Liver (tissue), 3 donors: Measurements from ENCODE around the gene FMN1.

Source experiments
- NR2F2 ChIP-seq: IDR thresholded peaks from 2 replicates; pipeline ENCODE4 v1.6.1; 2016; ENCODE audit warnings: antibody characterized with exemption
- RAD21 ChIP-seq, 2 donors: IDR thresholded peaks; 2 replicates each; pipeline ENCODE4 v1.6.1; 2016; ENCODE audit warnings: antibody characterized with exemption in 2 of 2, mild to moderate bottlenecking in 2 of 2
- TAF1 ChIP-seq: conservative IDR thresholded peaks from 2 replicates; pipeline ENCODE4 v1.6.1; 2016; ENCODE audit warnings: antibody characterized with exemption, mild to moderate bottlenecking
- YY1 ChIP-seq: IDR thresholded peaks from 2 replicates; pipeline ENCODE4 v1.6.1; 2016; ENCODE audit warnings: antibody characterized with exemption, mild to moderate bottlenecking
- TF ChIP-seq, protein P1 (sequence below): IDR thresholded peaks from 2 replicates; pipeline ENCODE4 v1.6.1; 2016; ENCODE audit warnings: antibody characterized with exemption
- TF ChIP-seq, protein P2 (sequence below): fragments of 150-350 bp; IDR thresholded peaks from 2 replicates; pipeline ENCODE4 v1.5.1; 2017; ENCODE audit warnings: improper control_type of control experiment, low read depth, low read length; ENCODE audit not compliant: missing input control
- TF ChIP-seq, protein P3 (sequence below): IDR thresholded peaks from 2 replicates; pipeline ENCODE4 v1.6.1; 2016; ENCODE audit warnings: antibody characterized with exemption
- TF ChIP-seq, protein P4 (sequence below): IDR thresholded peaks from 2 replicates; pipeline ENCODE4 v1.6.1; 2016; ENCODE audit warnings: antibody characterized with exemption
- TF ChIP-seq, protein P5 (sequence below): IDR thresholded peaks from 2 replicates; pipeline ENCODE4 v1.6.1; 2016; ENCODE audit warnings: antibody characterized with exemption, mild to moderate bottlenecking
- donor health status: healthy.
- donor health status: healthy.

DNA sequence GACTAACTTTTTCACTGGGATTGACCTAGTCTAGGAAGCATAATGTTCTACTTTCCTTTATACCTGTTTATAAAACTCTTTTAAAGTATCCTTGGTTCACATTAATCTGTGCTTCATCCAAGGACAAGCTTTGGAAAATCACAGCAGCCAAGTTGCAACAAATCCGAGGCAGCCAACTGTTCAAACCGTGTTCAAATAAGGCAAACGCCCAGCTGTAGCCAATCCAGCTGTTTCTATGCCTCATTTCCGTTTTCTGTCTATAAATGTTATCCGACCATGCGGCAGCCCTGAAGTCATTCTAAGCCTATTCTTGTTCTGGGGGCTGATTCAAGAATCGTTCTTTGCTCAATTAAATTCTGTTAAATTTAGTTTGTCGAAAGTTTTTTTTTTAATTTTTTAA is 78.3 kb downstream of the FMN1 start:
- TF ChIP-seq, protein P1, sequence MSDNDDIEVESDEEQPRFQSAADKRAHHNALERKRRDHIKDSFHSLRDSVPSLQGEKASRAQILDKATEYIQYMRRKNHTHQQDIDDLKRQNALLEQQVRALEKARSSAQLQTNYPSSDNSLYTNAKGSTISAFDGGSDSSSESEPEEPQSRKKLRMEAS = no peak
- TF ChIP-seq, protein P2, sequence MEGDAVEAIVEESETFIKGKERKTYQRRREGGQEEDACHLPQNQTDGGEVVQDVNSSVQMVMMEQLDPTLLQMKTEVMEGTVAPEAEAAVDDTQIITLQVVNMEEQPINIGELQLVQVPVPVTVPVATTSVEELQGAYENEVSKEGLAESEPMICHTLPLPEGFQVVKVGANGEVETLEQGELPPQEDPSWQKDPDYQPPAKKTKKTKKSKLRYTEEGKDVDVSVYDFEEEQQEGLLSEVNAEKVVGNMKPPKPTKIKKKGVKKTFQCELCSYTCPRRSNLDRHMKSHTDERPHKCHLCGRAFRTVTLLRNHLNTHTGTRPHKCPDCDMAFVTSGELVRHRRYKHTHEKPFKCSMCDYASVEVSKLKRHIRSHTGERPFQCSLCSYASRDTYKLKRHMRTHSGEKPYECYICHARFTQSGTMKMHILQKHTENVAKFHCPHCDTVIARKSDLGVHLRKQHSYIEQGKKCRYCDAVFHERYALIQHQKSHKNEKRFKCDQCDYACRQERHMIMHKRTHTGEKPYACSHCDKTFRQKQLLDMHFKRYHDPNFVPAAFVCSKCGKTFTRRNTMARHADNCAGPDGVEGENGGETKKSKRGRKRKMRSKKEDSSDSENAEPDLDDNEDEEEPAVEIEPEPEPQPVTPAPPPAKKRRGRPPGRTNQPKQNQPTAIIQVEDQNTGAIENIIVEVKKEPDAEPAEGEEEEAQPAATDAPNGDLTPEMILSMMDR = no peak
- TF ChIP-seq, protein P3, sequence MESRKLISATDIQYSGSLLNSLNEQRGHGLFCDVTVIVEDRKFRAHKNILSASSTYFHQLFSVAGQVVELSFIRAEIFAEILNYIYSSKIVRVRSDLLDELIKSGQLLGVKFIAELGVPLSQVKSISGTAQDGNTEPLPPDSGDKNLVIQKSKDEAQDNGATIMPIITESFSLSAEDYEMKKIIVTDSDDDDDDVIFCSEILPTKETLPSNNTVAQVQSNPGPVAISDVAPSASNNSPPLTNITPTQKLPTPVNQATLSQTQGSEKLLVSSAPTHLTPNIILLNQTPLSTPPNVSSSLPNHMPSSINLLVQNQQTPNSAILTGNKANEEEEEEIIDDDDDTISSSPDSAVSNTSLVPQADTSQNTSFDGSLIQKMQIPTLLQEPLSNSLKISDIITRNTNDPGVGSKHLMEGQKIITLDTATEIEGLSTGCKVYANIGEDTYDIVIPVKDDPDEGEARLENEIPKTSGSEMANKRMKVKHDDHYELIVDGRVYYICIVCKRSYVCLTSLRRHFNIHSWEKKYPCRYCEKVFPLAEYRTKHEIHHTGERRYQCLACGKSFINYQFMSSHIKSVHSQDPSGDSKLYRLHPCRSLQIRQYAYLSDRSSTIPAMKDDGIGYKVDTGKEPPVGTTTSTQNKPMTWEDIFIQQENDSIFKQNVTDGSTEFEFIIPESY = no peak
- TF ChIP-seq NR2F2 = no peak
- no peak for TF ChIP-seq YY1
- TF ChIP-seq, protein P4, sequence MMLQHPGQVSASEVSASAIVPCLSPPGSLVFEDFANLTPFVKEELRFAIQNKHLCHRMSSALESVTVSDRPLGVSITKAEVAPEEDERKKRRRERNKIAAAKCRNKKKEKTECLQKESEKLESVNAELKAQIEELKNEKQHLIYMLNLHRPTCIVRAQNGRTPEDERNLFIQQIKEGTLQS = no peak
- TF ChIP-seq TAF1 = no peak
- TF ChIP-seq, protein P5, sequence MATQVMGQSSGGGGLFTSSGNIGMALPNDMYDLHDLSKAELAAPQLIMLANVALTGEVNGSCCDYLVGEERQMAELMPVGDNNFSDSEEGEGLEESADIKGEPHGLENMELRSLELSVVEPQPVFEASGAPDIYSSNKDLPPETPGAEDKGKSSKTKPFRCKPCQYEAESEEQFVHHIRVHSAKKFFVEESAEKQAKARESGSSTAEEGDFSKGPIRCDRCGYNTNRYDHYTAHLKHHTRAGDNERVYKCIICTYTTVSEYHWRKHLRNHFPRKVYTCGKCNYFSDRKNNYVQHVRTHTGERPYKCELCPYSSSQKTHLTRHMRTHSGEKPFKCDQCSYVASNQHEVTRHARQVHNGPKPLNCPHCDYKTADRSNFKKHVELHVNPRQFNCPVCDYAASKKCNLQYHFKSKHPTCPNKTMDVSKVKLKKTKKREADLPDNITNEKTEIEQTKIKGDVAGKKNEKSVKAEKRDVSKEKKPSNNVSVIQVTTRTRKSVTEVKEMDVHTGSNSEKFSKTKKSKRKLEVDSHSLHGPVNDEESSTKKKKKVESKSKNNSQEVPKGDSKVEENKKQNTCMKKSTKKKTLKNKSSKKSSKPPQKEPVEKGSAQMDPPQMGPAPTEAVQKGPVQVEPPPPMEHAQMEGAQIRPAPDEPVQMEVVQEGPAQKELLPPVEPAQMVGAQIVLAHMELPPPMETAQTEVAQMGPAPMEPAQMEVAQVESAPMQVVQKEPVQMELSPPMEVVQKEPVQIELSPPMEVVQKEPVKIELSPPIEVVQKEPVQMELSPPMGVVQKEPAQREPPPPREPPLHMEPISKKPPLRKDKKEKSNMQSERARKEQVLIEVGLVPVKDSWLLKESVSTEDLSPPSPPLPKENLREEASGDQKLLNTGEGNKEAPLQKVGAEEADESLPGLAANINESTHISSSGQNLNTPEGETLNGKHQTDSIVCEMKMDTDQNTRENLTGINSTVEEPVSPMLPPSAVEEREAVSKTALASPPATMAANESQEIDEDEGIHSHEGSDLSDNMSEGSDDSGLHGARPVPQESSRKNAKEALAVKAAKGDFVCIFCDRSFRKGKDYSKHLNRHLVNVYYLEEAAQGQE = no peak
- no peak for TF ChIP-seq RAD21 (IDR thresholded peaks at IDR 0.05)
